Lower leg skin (tissue), 3 donors: Measurements from ENCODE around the gene CAGE1.

Experiments used
- CTCF ChIP-seq, 3 donors: fragments of 450-650 bp; IDR thresholded peaks; one replicate each; pipeline ENCODE4 v1.5.1; 2016; ENCODE audit warnings: antibody characterized with exemption in 3 of 3, mild to moderate bottlenecking in 3 of 3, moderate library complexity in 2 of 3
- POLR2A ChIP-seq, 2 donors: fragments of 450-650 bp; IDR thresholded peaks; one replicate each; pipeline ENCODE4 v1.6.1; 2016 to 2017; ENCODE audit warnings: antibody characterized with exemption in 2 of 2, mild to moderate bottlenecking in 1 of 2, moderate library complexity in 1 of 2

- TF ChIP-seq CTCF (IDR thresholded peaks at IDR 0.05) = no peak
- no peak for TF ChIP-seq POLR2A (IDR thresholded peaks at IDR 0.05)
Measured at GRCh38 chr6:7434672-7435071, 45.1 kb upstream of the CAGE1 start.
